Testis (tissue), 2 donors: Measurements from ENCODE around the gene TUBAL3.

Experiments
- POLR2A ChIP-seq: fragments of 450-650 bp; IDR thresholded peaks from one replicate; pipeline ENCODE4 v1.6.1; 2017; ENCODE audit warnings: antibody characterized with exemption, mild to moderate bottlenecking, moderate library complexity
- TF ChIP-seq, protein P1 (sequence below), 3 experiments: fragments of 450-650 bp in 2 of 3; fragments of 200-600 bp in 1 of 3; sonication (generic) in 1 of 3; IDR thresholded peaks; one replicate each; pipeline ENCODE4 v1.5.1; 2016 to 2019; ENCODE audit warnings: antibody characterized with exemption in 3 of 3, mild to moderate bottlenecking in 2 of 3, moderate library complexity in 1 of 3

GRCh38 chr10:5416981-5417380 is 12.4 kb upstream of the TUBAL3 start:
- TF ChIP-seq, protein P1, sequence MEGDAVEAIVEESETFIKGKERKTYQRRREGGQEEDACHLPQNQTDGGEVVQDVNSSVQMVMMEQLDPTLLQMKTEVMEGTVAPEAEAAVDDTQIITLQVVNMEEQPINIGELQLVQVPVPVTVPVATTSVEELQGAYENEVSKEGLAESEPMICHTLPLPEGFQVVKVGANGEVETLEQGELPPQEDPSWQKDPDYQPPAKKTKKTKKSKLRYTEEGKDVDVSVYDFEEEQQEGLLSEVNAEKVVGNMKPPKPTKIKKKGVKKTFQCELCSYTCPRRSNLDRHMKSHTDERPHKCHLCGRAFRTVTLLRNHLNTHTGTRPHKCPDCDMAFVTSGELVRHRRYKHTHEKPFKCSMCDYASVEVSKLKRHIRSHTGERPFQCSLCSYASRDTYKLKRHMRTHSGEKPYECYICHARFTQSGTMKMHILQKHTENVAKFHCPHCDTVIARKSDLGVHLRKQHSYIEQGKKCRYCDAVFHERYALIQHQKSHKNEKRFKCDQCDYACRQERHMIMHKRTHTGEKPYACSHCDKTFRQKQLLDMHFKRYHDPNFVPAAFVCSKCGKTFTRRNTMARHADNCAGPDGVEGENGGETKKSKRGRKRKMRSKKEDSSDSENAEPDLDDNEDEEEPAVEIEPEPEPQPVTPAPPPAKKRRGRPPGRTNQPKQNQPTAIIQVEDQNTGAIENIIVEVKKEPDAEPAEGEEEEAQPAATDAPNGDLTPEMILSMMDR (IDR thresholded peaks at IDR 0.05): no peak
- TF ChIP-seq POLR2A: no peak
